ENCODE measurements around the gene NUCB2. TPM values are rescaled to one million over a fixed set of nuclear protein-coding genes. Genes with fewer than 3 reads are reported as not detected.
"Not testable (repeated sequence)": the region's sequence is repeated elsewhere in the genome, so short reads cannot be mapped to it uniquely, and the experiment has no call there.

NUCB2 gene
- 51.1 and 61.7 TPM in 2 replicates for total RNA-seq

GRCh38 chr11:17276236-17277023 lies at the start of gene NUCB2:
Gene NUCB2 (plus strand): TSS chr11:17276739. CDS start chr11:17295324, 18,585 bp downstream.
- Mint-ChIP-seq H3K27ac (peak within 1 kb of the TSS; percentile 77), H3K4me1 (ENCODE audit: low read depth) (peaks cover 48% of the 10 kb centered on the region), H3K27me3 (ENCODE audit: insufficient read depth) (peaks cover 3% of the 10 kb centered on the region), H3K36me3 (ENCODE audit: low read depth) (peaks cover 8% of the 10 kb centered on the region), H3K9me3 (no peaks in the 10 kb centered on the region), H3K4me3 (peak within 1 kb of the TSS; percentile 87)
- peak; percentile 95 for DNase-seq (ENCODE audit: low spot score)
- intact Hi-C loops (cut with micrococcal nuclease), result loop anchor here (1.0 to 5.0 kb wide), 8 partner anchors 22 to 736 kb away; partner anchors contain the start of genes C11orf58, NCR3LG1, RPS13 and SERGEF

GRCh38 chr11:17228186-17228925 lies 48.2 kb upstream of the NUCB2 start:
- H3K27ac Mint-ChIP-seq; H3K36me3 Mint-ChIP-seq (ENCODE audit: low read depth); H3K9me3 Mint-ChIP-seq; DNase-seq (ENCODE audit: low spot score); intact Hi-C loops (cut with micrococcal nuclease); H3K4me3 Mint-ChIP-seq: not testable (repeated sequence)
- Mint-ChIP-seq H3K27me3 (ENCODE audit: insufficient read depth) (peaks cover 31% of the 10 kb centered on the region), H3K4me1 (ENCODE audit: low read depth) (peaks cover 20% of the 10 kb centered on the region)

GRCh38 chr11:17229481-17230152 lies 46.9 kb upstream of the NUCB2 start:
- H3K4me3 Mint-ChIP-seq, result no peak overlapping the region
- H3K36me3 Mint-ChIP-seq (ENCODE audit: low read depth), result no peaks in the 10 kb centered on the region

GRCh38 chr11:17230867-17231851 lies 45.4 kb upstream of the NUCB2 start:
- Mint-ChIP-seq H3K27ac (peak overlapping the region; percentile 77), H3K4me3 (no peak overlapping the region)

More at GRCh38 chr11:17229481-17230152, 46.9 kb upstream of the NUCB2 start:
- Mint-ChIP-seq H3K4me1 (ENCODE audit: low read depth) (peaks cover 20% of the 10 kb centered on the region), H3K9me3 (no peaks in the 10 kb centered on the region), H3K27me3 (ENCODE audit: insufficient read depth) (peaks cover 35% of the 10 kb centered on the region), H3K27ac (no peak overlapping the region)
- no peak for DNase-seq (ENCODE audit: low spot score)
- intact Hi-C loops (cut with micrococcal nuclease), result loop anchor here (1.0 kb wide), 7 partner anchors 21 to 299 kb away; partner anchors contain the start of gene RPS13

GRCh38 chr11:17233101-17233500 lies 43.4 kb upstream of the NUCB2 start:
- peaks cover 20% of the 10 kb centered on the region for H3K4me1 Mint-ChIP-seq (ENCODE audit: low read depth)
- intact Hi-C loops (cut with micrococcal nuclease), result no loop called here
- no peaks in the 10 kb centered on the region for H3K9me3 Mint-ChIP-seq
- H3K4me3 Mint-ChIP-seq, result no peak overlapping the region
- no peaks in the 10 kb centered on the region for H3K36me3 Mint-ChIP-seq (ENCODE audit: low read depth)
- peaks cover 48% of the 10 kb centered on the region for H3K27me3 Mint-ChIP-seq (ENCODE audit: insufficient read depth)
- no peak for DNase-seq (ENCODE audit: low spot score)
- H3K27ac Mint-ChIP-seq, result no peak overlapping the region

More at GRCh38 chr11:17230867-17231851, 45.4 kb upstream of the NUCB2 start:
- intact Hi-C loops (cut with micrococcal nuclease), result loop anchor here (1.0 kb wide), 10 partner anchors 13 to 297 kb away; partner anchors contain the start of gene RPS13
- Mint-ChIP-seq H3K36me3 (ENCODE audit: low read depth) (no peaks in the 10 kb centered on the region), H3K27me3 (ENCODE audit: insufficient read depth) (peaks cover 36% of the 10 kb centered on the region), H3K4me1 (ENCODE audit: low read depth) (peaks cover 20% of the 10 kb centered on the region), H3K9me3 (no peaks in the 10 kb centered on the region)
- peak; percentile 44 for DNase-seq (ENCODE audit: low spot score)

GRCh38 chr11:17238377-17238776 lies 38.2 kb upstream of the NUCB2 start:
- intact Hi-C loops (cut with micrococcal nuclease), result no loop called here
- no peak overlapping the region for H3K27ac Mint-ChIP-seq
- H3K4me1 Mint-ChIP-seq (ENCODE audit: low read depth), result no peaks in the 10 kb centered on the region
- no peaks in the 10 kb centered on the region for H3K36me3 Mint-ChIP-seq (ENCODE audit: low read depth)
- no peaks in the 10 kb centered on the region for H3K9me3 Mint-ChIP-seq
- peaks cover 55% of the 10 kb centered on the region for H3K27me3 Mint-ChIP-seq (ENCODE audit: insufficient read depth)
- no peak overlapping the region for H3K4me3 Mint-ChIP-seq
- DNase-seq (ENCODE audit: low spot score), result no peak

- H3K9me3 Mint-ChIP-seq; H3K36me3 Mint-ChIP-seq (ENCODE audit: low read depth); H3K27ac Mint-ChIP-seq; H3K4me3 Mint-ChIP-seq; intact Hi-C loops (cut with micrococcal nuclease); H3K4me1 Mint-ChIP-seq (ENCODE audit: low read depth); DNase-seq (ENCODE audit: low spot score): not testable (repeated sequence)
- peaks cover 51% of the 10 kb centered on the region for H3K27me3 Mint-ChIP-seq (ENCODE audit: insufficient read depth)
Observed at GRCh38 chr11:17239927-17240326, 36.6 kb upstream of the NUCB2 start.

- no peak overlapping the region for H3K27ac Mint-ChIP-seq
- H3K27me3 Mint-ChIP-seq (ENCODE audit: insufficient read depth), result peaks cover 50% of the 10 kb centered on the region
- DNase-seq (ENCODE audit: low spot score), result no peak
- no peaks in the 10 kb centered on the region for H3K9me3 Mint-ChIP-seq
- no peaks in the 10 kb centered on the region for H3K36me3 Mint-ChIP-seq (ENCODE audit: low read depth)
- no peak overlapping the region for H3K4me3 Mint-ChIP-seq
- intact Hi-C loops (cut with micrococcal nuclease), result no loop called here
- peaks cover 4% of the 10 kb centered on the region for H3K4me1 Mint-ChIP-seq (ENCODE audit: low read depth)
Observed at GRCh38 chr11:17240780-17241179, 35.8 kb upstream of the NUCB2 start.

GRCh38 chr11:17242954-17243353 lies 33.6 kb upstream of the NUCB2 start:
- peaks cover 50% of the 10 kb centered on the region for H3K27me3 Mint-ChIP-seq (ENCODE audit: insufficient read depth)
- H3K4me1 Mint-ChIP-seq (ENCODE audit: low read depth); intact Hi-C loops (cut with micrococcal nuclease): not testable (repeated sequence)

GRCh38 chr11:17244046-17244445 lies 32.5 kb upstream of the NUCB2 start:
- Mint-ChIP-seq H3K9me3 (no peaks in the 10 kb centered on the region), H3K27me3 (ENCODE audit: insufficient read depth) (peaks cover 49% of the 10 kb centered on the region), H3K4me3 (no peak overlapping the region), H3K27ac (no peak overlapping the region), H3K4me1 (ENCODE audit: low read depth) (peaks cover 4% of the 10 kb centered on the region), H3K36me3 (ENCODE audit: low read depth) (no peaks in the 10 kb centered on the region)
- intact Hi-C loops (cut with micrococcal nuclease), result loop anchor here (1.0 kb wide), 2 partner anchors 13 to 54 kb away; no protein-coding TSS in a partner anchor
- DNase-seq (ENCODE audit: low spot score), result no peak

More at GRCh38 chr11:17242954-17243353, 33.6 kb upstream of the NUCB2 start:
- H3K36me3 Mint-ChIP-seq (ENCODE audit: low read depth); DNase-seq (ENCODE audit: low spot score); H3K9me3 Mint-ChIP-seq; H3K4me3 Mint-ChIP-seq; H3K27ac Mint-ChIP-seq: not testable (repeated sequence)

GRCh38 chr11:17250561-17251350 lies 25.8 kb upstream of the NUCB2 start:
- no peaks in the 10 kb centered on the region for H3K4me1 Mint-ChIP-seq (ENCODE audit: low read depth)
- H3K27me3 Mint-ChIP-seq (ENCODE audit: insufficient read depth), result peaks cover 47% of the 10 kb centered on the region
- intact Hi-C loops (cut with micrococcal nuclease), result no loop called here
- no peaks in the 10 kb centered on the region for H3K9me3 Mint-ChIP-seq
- no peaks in the 10 kb centered on the region for H3K36me3 Mint-ChIP-seq (ENCODE audit: low read depth)
- H3K4me3 Mint-ChIP-seq, result no peak overlapping the region
- no peak overlapping the region for H3K27ac Mint-ChIP-seq
- DNase-seq (ENCODE audit: low spot score), result no peak
